Effector memory CD8-positive, alpha-beta T cell (primary cell): ENCODE measurements around the gene DDX42.
"Not testable (repeated sequence)": the region's sequence is repeated elsewhere in the genome, so short reads cannot be mapped to it uniquely, and the experiment has no call there.

Experiments
- ATAC-seq: fragments of 150-1000 bp; cut with Tn5 transposase; replicated peaks from 2 replicates; pipeline ENCODE4 v1.10.0; 2021; ENCODE audit warnings: mild to moderate bottlenecking, moderate library complexity
- DNase-seq, 3 experiments: peaks; one replicate each; pipeline ENCODE4 v3.0.0; 2021
- H3K27ac Mint-ChIP-seq, 2 donors: one replicate each; pipeline ENCODE4 v1.8.0; 2022; ENCODE audit warnings: mild to moderate bottlenecking in 2 of 2, mixed read lengths in 2 of 2, moderate library complexity in 2 of 2
- H3K27me3 Mint-ChIP-seq, 2 donors: one replicate each; pipeline ENCODE4 v1.8.0; 2022; ENCODE audit warnings: mixed read lengths in 2 of 2
- H3K36me3 Mint-ChIP-seq: one replicate; pipeline ENCODE4 v1.8.0; 2022; ENCODE audit warnings: mild to moderate bottlenecking, moderate library complexity, mixed read lengths; ENCODE audit not compliant: insufficient read depth
- H3K4me1 Mint-ChIP-seq, 2 donors: one replicate each; pipeline ENCODE4 v1.8.0; 2022; ENCODE audit warnings: low read depth in 2 of 2, mixed read lengths in 2 of 2
- H3K4me3 Mint-ChIP-seq, 2 donors: one replicate each; pipeline ENCODE4 v1.8.0; 2022; ENCODE audit warnings: mild to moderate bottlenecking in 2 of 2, mixed read lengths in 2 of 2, moderate library complexity in 2 of 2
- H3K9me3 Mint-ChIP-seq, 2 donors: one replicate each; pipeline ENCODE4 v1.8.0; 2022; ENCODE audit warnings: mixed read lengths in 2 of 2

DDX42 gene

GRCh38 chr17:63866625-63867024 lies 92.7 kb downstream of the DDX42 start:
- not testable (repeated sequence) for H3K4me3 Mint-ChIP-seq, H3K4me1 Mint-ChIP-seq, H3K27ac Mint-ChIP-seq, ATAC-seq, H3K36me3 Mint-ChIP-seq, H3K9me3 Mint-ChIP-seq, DNase-seq, H3K27me3 Mint-ChIP-seq
